GM12872 (cell line): ENCODE measurements around the gene BRD7.

ENCODE experiments used
- CTCF ChIP-seq: IDR thresholded peaks from 3 replicates; pipeline ENCODE4 v1.5.1; 2011; ENCODE audit warnings: low read depth, mild to moderate bottlenecking, low read length, moderate library complexity; ENCODE audit not compliant: insufficient read depth

Gene BRD7

DNA sequence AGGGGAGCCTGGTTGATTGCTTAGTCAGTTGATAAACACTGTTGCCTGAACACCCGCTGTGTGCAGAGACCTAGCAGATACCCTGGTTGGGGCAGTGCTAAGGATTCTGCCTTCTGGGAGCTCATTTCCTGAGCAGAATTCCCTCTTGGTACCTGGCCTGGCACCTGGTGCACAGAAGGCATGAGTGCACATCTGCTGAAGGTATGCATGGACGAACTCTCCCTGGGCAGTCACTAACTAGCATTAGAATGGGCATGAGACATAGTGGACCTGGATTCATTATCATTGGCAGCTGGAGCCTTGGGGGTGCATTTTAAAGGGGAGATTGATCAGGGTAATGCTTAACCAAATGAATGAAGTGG, 89.3 kb downstream of the BRD7 start:
- no peak for TF ChIP-seq CTCF

- no peak for TF ChIP-seq CTCF
These were observed 90.5 kb downstream of the BRD7 start for GRCh38 chr16:50278251-50278650.

DNA sequence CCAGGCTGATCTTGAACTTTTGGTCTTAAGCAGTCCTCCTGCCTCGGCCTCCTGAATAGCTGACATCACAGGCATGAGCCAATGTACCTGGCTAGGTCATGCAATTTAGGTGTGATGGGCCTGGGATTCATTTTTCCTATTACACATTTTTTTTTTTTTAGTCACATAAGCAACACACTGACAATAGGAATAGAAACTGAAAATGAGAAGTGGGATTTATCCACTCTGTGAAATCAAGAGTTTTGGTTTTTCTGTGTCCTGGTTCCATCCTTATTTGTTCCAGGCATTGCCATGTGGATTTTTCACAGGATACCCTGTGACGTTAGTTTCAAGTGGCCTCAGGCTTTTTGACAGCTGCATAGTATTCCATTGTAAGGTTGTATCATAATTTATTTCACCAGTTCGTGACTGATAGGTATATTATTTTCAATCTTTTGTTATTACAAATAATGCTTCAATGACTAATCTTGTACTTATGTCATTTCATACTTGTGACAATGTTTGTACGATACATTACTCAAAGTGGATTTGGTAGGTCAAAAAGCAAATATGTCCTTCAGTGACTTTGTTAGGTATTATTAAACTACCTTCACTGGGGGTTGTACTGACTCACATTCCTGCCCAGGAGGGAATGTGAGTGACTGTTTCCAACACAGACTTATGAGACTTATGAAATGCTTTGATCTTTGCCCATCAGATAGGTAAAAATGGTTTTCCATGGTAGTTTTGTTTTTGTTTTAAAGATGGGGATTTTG, 91.8 kb downstream of the BRD7 start:
- no peak for TF ChIP-seq CTCF

GRCh38 chr16:50276326-50276640, 92.5 kb downstream of the BRD7 start:
- no peak for TF ChIP-seq CTCF

DNA sequence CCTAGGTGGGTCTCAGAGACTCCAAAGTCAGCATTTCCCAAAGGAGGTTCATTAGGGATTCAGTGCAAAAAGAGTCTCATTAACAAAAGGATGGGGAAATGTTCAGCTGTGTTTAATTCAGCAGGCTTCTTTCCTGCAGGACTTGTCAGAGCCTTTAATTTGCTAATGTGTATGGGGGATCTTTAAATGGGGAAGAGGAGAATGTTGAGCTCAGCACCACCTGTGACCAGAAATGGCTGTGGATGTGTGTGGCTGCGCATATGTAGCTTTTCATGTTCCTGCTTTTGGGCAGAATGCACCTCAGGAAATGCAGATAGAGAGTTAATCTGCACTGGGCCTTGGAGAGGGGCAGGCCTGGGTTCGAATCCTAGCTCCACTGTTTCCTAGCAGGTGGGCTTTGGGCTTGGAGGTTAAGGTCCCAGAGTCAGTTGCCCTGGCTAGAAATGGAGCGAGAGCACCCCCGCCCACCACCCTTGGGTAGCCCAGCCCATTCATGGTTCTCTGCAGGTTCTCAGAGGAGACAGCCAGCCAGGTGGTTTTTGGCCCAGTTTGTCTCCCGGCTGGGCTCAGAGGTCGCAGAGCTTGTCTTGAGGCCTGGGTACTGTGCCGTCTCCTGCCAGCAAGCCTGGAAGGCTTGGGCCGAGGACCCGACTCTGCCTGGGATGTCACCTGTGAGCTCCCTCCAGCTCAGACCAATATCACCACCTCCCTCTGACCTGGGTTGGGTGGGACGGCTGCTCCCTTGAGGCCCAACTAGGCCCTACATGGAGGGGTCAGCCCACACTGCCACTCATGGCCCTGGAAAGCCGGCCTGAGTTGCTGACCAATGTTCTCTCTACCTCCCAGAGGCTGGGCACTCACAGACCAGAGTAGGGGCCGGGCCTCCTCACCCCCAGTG, 93.1 kb downstream of the BRD7 start:
- TF ChIP-seq CTCF, result no peak

GRCh38 chr16:50275098-50275415, 93.7 kb downstream of the BRD7 start:
- TF ChIP-seq CTCF, result peak; percentile 40; the same call in 1 of the 3 replicates

GRCh38 chr16:50274326-50275097, 94.3 kb downstream of the BRD7 start:
- no peak for TF ChIP-seq CTCF
